ENCODE results near the gene VWDE.

Gene VWDE

DNA sequence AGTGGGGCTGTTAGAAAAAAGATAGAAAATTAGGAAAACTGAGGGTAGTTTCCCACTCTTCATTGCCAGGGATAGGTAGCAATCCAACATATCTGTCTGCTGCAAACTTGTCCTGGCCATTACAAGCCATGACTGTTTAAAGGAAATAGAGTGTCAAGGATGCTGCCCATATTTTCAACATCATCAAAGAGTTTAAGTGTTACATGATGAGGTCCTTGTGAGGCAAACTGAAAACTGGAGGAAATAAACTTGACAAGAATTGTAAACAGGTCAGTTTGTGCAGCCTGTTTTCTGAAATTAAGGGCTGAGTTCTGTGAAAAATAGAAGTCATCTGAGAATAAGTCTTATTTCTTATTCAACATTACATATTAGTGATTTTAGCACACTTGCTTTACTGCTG, 78.0 kb downstream of the VWDE start:
- TF ChIP-seq, protein P1, sequence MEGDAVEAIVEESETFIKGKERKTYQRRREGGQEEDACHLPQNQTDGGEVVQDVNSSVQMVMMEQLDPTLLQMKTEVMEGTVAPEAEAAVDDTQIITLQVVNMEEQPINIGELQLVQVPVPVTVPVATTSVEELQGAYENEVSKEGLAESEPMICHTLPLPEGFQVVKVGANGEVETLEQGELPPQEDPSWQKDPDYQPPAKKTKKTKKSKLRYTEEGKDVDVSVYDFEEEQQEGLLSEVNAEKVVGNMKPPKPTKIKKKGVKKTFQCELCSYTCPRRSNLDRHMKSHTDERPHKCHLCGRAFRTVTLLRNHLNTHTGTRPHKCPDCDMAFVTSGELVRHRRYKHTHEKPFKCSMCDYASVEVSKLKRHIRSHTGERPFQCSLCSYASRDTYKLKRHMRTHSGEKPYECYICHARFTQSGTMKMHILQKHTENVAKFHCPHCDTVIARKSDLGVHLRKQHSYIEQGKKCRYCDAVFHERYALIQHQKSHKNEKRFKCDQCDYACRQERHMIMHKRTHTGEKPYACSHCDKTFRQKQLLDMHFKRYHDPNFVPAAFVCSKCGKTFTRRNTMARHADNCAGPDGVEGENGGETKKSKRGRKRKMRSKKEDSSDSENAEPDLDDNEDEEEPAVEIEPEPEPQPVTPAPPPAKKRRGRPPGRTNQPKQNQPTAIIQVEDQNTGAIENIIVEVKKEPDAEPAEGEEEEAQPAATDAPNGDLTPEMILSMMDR (conservative IDR thresholded peaks at IDR 0.05): no peak
- H3K27ac ChIP-seq: no peak overlapping the region

DNA sequence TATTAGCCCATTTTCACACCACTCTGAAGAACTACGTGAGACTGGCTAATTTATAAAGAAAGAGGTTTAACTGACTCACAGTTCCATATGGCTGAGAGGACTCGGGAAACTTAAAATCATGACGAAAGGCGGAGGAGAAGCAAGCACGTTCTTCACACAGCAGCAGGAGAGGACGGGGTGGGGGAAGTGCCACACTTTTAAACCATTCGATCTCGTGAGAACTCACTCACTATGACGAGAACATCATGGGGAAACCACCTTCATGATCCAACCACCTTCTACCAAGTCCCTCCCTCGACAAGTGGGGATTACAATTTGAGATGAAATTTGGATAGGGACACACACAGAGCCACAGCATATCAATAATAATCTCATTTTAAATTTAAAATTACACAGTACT, 80.2 kb downstream of the VWDE start:
- no peak overlapping the region for H3K27ac ChIP-seq
- TF ChIP-seq, protein P1 (conservative IDR thresholded peaks at IDR 0.05): no peak

DNA sequence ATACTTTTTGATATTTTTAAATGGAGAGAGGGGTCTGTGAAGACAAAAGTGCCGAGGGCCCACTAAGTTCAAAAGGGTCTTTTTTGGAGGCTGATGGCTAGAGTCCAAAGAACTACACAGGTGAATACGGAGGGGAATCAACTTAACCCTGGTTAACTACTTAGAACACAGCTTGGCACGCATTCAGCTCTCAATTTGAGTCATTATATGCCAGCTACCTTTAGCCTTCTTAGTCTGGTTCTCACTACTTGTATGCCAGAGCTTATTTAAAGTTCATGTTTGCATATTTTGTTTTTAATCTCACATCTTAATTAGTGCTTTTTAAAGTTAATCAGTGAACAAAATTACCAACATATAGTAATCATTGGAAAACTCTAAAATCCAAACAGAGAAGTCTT, 80.8 kb downstream of the VWDE start:
- no peak overlapping the region for H3K27ac ChIP-seq
- TF ChIP-seq, protein P1 (conservative IDR thresholded peaks at IDR 0.05): no peak

DNA sequence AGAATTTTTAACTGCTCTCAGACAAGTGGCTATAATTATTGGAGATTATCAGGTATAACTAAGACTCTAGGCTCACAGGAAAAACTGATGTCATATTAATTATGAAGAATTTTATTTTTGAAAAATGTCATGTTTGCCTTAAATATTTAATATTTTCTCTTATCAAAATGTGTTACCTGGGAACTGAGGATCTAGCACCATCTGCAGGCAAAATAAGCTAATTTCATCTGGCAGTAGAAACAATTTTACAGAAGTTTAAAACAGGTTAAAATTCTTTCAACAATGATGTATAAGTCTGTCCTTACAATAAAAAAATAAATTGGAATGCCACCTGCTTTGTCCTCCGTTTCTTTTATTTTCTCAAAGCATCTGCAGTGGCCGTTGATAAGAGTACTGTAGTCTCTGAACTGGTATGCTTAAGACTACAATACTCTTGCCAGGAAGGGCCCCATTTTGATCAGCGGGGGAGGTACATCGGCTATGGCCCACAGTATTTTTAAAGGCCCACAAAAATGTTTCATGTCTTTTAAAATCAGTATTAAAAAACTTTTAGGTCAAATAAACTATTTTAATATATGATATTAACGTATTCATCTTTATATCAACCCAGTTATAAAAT, 81.3 kb downstream of the VWDE start:
- H3K27ac ChIP-seq: no peak overlapping the region
- TF ChIP-seq, protein P1 (conservative IDR thresholded peaks at IDR 0.05): peak; percentile 87

DNA sequence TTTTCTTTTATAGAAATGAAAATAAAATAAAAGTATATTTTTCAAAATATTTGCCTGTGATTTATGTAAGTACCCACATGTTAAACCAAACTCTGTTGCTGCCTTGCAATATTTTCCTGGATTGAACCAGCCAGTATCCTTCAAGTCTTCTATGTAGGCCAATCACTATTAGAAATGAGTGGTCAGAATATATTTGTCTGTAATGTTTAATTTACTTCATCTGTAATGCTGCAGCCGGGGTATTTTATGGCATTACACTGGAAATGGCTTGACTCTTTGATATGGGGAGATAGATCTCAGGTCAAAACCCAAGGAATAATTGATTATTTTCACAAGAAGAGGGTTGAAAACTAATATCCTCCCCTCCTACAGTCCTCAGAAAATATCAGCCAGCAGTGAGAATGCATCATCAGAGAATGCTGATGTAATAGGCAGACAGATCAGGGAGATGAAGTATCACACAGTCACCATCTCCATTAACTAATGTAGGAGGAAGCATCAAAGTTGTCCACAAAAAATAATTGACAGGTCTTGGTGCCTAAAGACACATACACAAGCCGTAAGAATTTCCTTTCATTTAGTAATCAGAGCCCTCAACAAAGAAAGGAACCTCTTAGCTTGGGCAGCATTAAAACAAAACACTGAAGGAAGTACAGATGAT, 82.5 kb downstream of the VWDE start:
- TF ChIP-seq, protein P1 (conservative IDR thresholded peaks at IDR 0.05): no peak

DNA sequence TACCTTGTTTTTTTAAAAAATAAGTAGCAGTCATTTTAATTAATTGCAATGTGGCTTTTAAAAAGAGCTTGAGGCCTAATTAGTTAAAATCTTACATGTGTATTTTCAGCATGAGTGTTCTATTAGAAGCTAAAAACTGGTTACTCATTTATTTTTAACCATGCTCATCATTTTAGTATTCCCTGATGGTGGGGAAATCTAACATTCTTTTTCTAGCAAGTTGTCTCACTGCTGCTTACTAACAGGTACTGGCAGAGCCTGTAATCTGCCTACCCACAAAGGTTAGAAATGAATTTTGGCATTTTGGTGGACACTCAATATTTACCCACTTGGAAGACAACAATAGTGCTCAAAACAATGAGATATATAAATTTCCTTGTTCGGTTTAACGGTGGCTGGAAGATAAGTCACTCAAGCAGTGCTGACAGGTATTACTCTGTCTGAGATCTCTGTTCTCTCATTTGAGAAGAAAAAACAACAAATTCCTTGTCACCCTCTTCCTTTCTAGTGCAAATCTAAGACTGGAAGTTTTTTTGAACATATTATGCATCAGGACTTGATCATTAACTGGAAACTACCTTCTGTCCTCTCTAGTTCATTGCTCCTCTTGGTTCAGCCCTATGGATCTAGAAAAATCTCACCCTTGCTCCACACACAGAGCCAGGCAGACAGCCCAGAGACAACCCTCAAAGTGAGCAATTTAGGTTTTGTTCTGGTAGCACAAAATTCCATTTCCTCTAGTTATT, 83.3 kb downstream of the VWDE start:
- TF ChIP-seq, protein P1 (conservative IDR thresholded peaks at IDR 0.05): no peak
- no peak overlapping the region for H3K27ac ChIP-seq

More for the DNA sequence above, 82.5 kb downstream of the VWDE start:
- no peak overlapping the region for H3K27ac ChIP-seq

DNA sequence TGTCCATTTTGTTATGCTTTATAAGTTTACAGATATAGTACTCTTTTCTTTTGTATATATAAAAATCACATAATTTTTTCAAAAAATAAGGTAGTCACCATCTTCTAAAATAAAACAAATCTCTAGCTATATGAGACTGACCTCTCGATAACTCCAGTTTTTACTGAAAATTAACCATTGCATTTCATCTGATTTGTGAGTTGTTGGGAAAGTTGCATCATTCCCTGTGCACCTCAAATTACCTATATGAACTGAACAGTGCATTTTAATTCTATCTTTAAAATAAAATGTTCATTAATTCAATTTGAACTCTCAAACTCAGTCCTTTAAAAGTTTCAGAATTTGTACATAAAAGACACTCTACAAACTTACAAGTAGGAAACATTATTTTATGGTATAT, 86.0 kb downstream of the VWDE start:
- TF ChIP-seq, protein P1 (conservative IDR thresholded peaks at IDR 0.05): no peak
- no peak overlapping the region for H3K27ac ChIP-seq

Measured in VCaP (cell line).